Natural killer cell (primary cell): ENCODE results near the gene JADE1. TPM values are rescaled to one million over a fixed set of nuclear protein-coding genes. Genes with fewer than 3 reads are reported as not detected.
A peak's percentile ranks its signal among the peaks of the same experiment; 100 is the strongest.

Experiments
- ATAC-seq, 3 donors: fragments of 150-1000 bp in 2 of 3; fragments of 200-7000 bp in 1 of 3; cut with Tn5 transposase; 1 replicate in 1 of 3; 2 replicates in 2 of 3; pipeline ENCODE4 v1.10.0; 2021; ENCODE audit warnings: mild to moderate bottlenecking in 2 of 3, moderate library complexity in 2 of 3
- DNase-seq, 2 donors: peaks; one replicate each; pipeline versions ENCODE4 v3.0.0 to v3.0.0-alpha.2; 2013 to 2021; ENCODE audit warnings: mixed read lengths in 1 of 2
- H3K27ac ChIP-seq: one replicate; pipeline ENCODE4 v1.5.1; 2013; ENCODE audit warnings: mild to moderate bottlenecking, low read length
- H3K27me3 ChIP-seq: one replicate; pipeline ENCODE4 v1.6.1; 2013; ENCODE audit warnings: low read length; ENCODE audit not compliant: control insufficient read depth, insufficient read depth
- H3K36me3 ChIP-seq: one replicate; pipeline ENCODE4 v1.6.1; 2013; ENCODE audit warnings: low read length; ENCODE audit not compliant: control insufficient read depth, insufficient read depth
- H3K4me1 ChIP-seq: one replicate; pipeline ENCODE4 v1.6.1; 2013; ENCODE audit warnings: low read length; ENCODE audit not compliant: control insufficient read depth, insufficient read depth
- H3K4me3 ChIP-seq: one replicate; pipeline ENCODE4 v1.5.1; 2013; ENCODE audit warnings: low read length
- H3K9me3 ChIP-seq: one replicate; pipeline ENCODE4 v1.6.1; 2013; ENCODE audit warnings: low read length; ENCODE audit not compliant: control insufficient read depth, insufficient read depth
- H3K27ac Mint-ChIP-seq, 2 donors: one replicate each; pipeline ENCODE4 v1.8.0; 2022; ENCODE audit warnings: mild to moderate bottlenecking in 2 of 2, mixed read lengths in 2 of 2, moderate library complexity in 1 of 2
- H3K27me3 Mint-ChIP-seq, 2 donors: one replicate each; pipeline ENCODE4 v1.8.0; 2022; ENCODE audit warnings: low read depth in 2 of 2, mixed read lengths in 2 of 2
- H3K36me3 Mint-ChIP-seq: one replicate; pipeline ENCODE4 v1.8.0; 2022; ENCODE audit warnings: mixed read lengths
- H3K4me1 Mint-ChIP-seq, 2 donors: one replicate each; pipeline ENCODE4 v1.8.0; 2022; ENCODE audit warnings: mixed read lengths in 2 of 2
- H3K4me3 Mint-ChIP-seq: one replicate; pipeline ENCODE4 v1.8.0; 2022; ENCODE audit warnings: mild to moderate bottlenecking, moderate library complexity, mixed read lengths
- H3K9me3 Mint-ChIP-seq, 2 donors: one replicate each; pipeline ENCODE4 v1.8.0; 2022; ENCODE audit warnings: mixed read lengths in 2 of 2
- CTCF ChIP-seq: fragments of 200-600 bp; IDR thresholded peaks from one replicate; pipeline ENCODE4 v1.8.0; 2022; ENCODE audit warnings: antibody characterized with exemption
- WGBS: methylation state at CpG from one replicate; pipeline ENCODE4 v1.1.7; 2013; ENCODE audit warnings: missing lambda C conversion rate; ENCODE audit not compliant: insufficient coverage; 5-methylcytosine and 5-hydroxymethylcytosine counted together
- intact Hi-C: fragments of 100-400 bp; cut with micrococcal nuclease; formaldehyde crosslinking; loops from one replicate; pipeline ENCODE4 v1.14.2; 2022
- total RNA-seq, 4 donors: library from RNA; stranded (reverse); fragments of 120-200 nt in 1 of 4; gene quantifications; one replicate each; pipeline versions ENCODE4 v1.2.3 to v1.2.4, GENCODE V29; 2013 to 2022

The JADE1 gene
- total RNA-seq, 3 donors from 2014 or later (not counting 1 experiment from before 2014, with no cell fraction given), result 48.9 to 55.8 (median 52.7) TPM

GRCh38 chr4:128869776-128870509 lies 60.4 kb downstream of the JADE1 start:
- TF ChIP-seq CTCF, result no peak
- ATAC-seq (no peak), DNase-seq (no peak)
- peaks cover 25 to 28% of the 10 kb centered on the region in 2 donors for H3K4me1 Mint-ChIP-seq
- no peak overlapping the region for H3K27ac ChIP-seq
- peak overlapping the region; percentile 75 to 78 for H3K27ac Mint-ChIP-seq
- H3K4me3 ChIP-seq, result no peak overlapping the region
- H3K27me3 ChIP-seq, result no peaks in the 10 kb centered on the region
- H3K36me3 Mint-ChIP-seq, result peaks cover 38% of the 10 kb centered on the region
- WGBS, result 94% methylated on average over 2 of the region's 2 CpGs
- no peaks in the 10 kb centered on the region for H3K9me3 ChIP-seq
- no peak overlapping the region for H3K4me3 Mint-ChIP-seq
- no peaks in the 10 kb centered on the region for H3K4me1 ChIP-seq
- intact Hi-C loops, result no loop called here
- H3K27me3 Mint-ChIP-seq, result no peaks in the 10 kb centered on the region
- peaks cover 74% of the 10 kb centered on the region for H3K36me3 ChIP-seq
- H3K9me3 Mint-ChIP-seq, result no peaks in the 10 kb centered on the region

GRCh38 chr4:128871948-128872347 lies 62.4 kb downstream of the JADE1 start:
- no peaks in the 10 kb centered on the region for H3K27me3 ChIP-seq
- Mint-ChIP-seq H3K4me3 (no peak overlapping the region), H3K27ac (peak overlapping the region; percentile 75 to 78), H3K9me3 (no peaks in the 10 kb centered on the region), H3K27me3 (no peaks in the 10 kb centered on the region), H3K36me3 (peaks cover 38% of the 10 kb centered on the region), H3K4me1 (peaks cover 15% of the 10 kb centered on the region in 2 donors)
- WGBS, result 95% methylated on average over 9 of the region's 9 CpGs
- DNase-seq (no peak), ATAC-seq (peak in 1 of 3 donors; percentile 84)
- H3K4me3 ChIP-seq, result no peak overlapping the region
- no peaks in the 10 kb centered on the region for H3K4me1 ChIP-seq
- no peak for TF ChIP-seq CTCF
- H3K27ac ChIP-seq, result no peak overlapping the region
- H3K9me3 ChIP-seq, result no peaks in the 10 kb centered on the region
- peaks cover 67% of the 10 kb centered on the region for H3K36me3 ChIP-seq
- intact Hi-C loops, result no loop called here

GRCh38 chr4:128876200-128876599 lies 66.7 kb downstream of the JADE1 start:
- Histone ChIP-seq H3K4me3 (no peak overlapping the region), H3K36me3 (peaks cover 33% of the 10 kb centered on the region), H3K9me3 (no peaks in the 10 kb centered on the region), H3K4me1 (peaks cover 2% of the 10 kb centered on the region), H3K27ac (no peak overlapping the region), H3K27me3 (no peaks in the 10 kb centered on the region)
- H3K9me3 Mint-ChIP-seq, result no peaks in the 10 kb centered on the region
- peak overlapping the region; percentile 44 to 59 for H3K27ac Mint-ChIP-seq
- TF ChIP-seq CTCF, result no peak
- WGBS, result 90% methylated on average over 1 of the region's 2 CpGs
- DNase-seq (no peak), ATAC-seq (no peak)
- peaks cover 8 to 10% of the 10 kb centered on the region in 2 donors for H3K4me1 Mint-ChIP-seq
- intact Hi-C loops, result no loop called here
- H3K27me3 Mint-ChIP-seq, result no peaks in the 10 kb centered on the region
- peaks cover 27% of the 10 kb centered on the region for H3K36me3 Mint-ChIP-seq
- no peak overlapping the region for H3K4me3 Mint-ChIP-seq

- ATAC-seq, result no peak
- peaks cover 2% of the 10 kb centered on the region for H3K4me1 ChIP-seq
- peaks cover 10% of the 10 kb centered on the region for H3K36me3 Mint-ChIP-seq
- intact Hi-C loops, result no loop called here
- peak overlapping the region in 1 of 2 donors; percentile 14 for H3K27ac Mint-ChIP-seq
- WGBS, result no CpG with 5 or more reads among the region's 4 CpGs
- no peak for TF ChIP-seq CTCF
- H3K27me3 Mint-ChIP-seq, result no peaks in the 10 kb centered on the region
- no peak overlapping the region for H3K4me3 ChIP-seq
- no peak for DNase-seq
- H3K9me3 ChIP-seq, result no peaks in the 10 kb centered on the region
- no peak overlapping the region for H3K4me3 Mint-ChIP-seq
- peaks cover 5 to 13% of the 10 kb centered on the region in 2 donors for H3K4me1 Mint-ChIP-seq
- H3K27ac ChIP-seq, result no peak overlapping the region
- H3K36me3 ChIP-seq, result peaks cover 17% of the 10 kb centered on the region
- no peaks in the 10 kb centered on the region for H3K9me3 Mint-ChIP-seq
- H3K27me3 ChIP-seq, result no peaks in the 10 kb centered on the region
These were observed 68.4 kb downstream of the JADE1 start for GRCh38 chr4:128877934-128878333.
